HepG2 (cell line): ENCODE data around the gene MTPN. TPM values are rescaled to one million over a fixed set of nuclear protein-coding genes. Genes with fewer than 3 reads are reported as not detected.
A peak's percentile ranks its signal among the peaks of the same experiment; 100 is the strongest.

Source experiments
- ATAC-seq: fragments of 200-7000 bp; cut with Tn5 transposase; 3 replicates; pipeline ENCODE4 v1.9.1; 2020; ENCODE audit warnings: mild to moderate bottlenecking, moderate library complexity
- BruUV-seq: library from RNA; stranded (reverse); fragments of 400-500 nt; replicated peaks from 2 replicates; lab custom pipeline; 2021; lab: Mats Ljungman, UMichigan
- CTCF ChIA-PET: fragments of 300-600 bp; formaldehyde crosslinking; extraction: SDS; loops from one replicate; lab custom pipeline; 2021; ENCODE audit warnings: low total read pairs, inconsistent platforms, low intra/inter-chr PET ratio; lab: Yijun Ruan, JAX
- POLR2A ChIA-PET: fragments of 350-600 bp; sonication (Branson Sonifier 250); formaldehyde crosslinking; loops from one replicate; lab custom pipeline; 2020; ENCODE audit warnings: antibody characterized with exemption, inconsistent platforms; lab: Yijun Ruan, JAX
- DNase-seq: peaks from one replicate; pipeline ENCODE4 v3.0.0-alpha.2; 2015; ENCODE audit warnings: low spot score
- FAIRE-seq: peaks from 3 replicates; lab custom pipeline; 2011; peaks lifted over from hg19 to GRCh38; lab: Jason Lieb, UNC
- H2AFZ ChIP-seq: one replicate; pipeline ENCODE4 v1.6.1; 2011; ENCODE audit warnings: low read length, inconsistent platforms
- H3K27ac ChIP-seq: fragments of 300-600 bp; 3 replicates; pipeline ENCODE4 v1.8.0; 2011; ENCODE audit warnings: mixed run types, mild to moderate bottlenecking, mixed read lengths, low read length, inconsistent platforms; ENCODE audit not compliant: insufficient read depth; ENCODE audit errors: extremely low read length
- H3K27me3 ChIP-seq, 2 experiments: fragments of 200-600 bp in 1 of 2; 2 replicates in 1 of 2; 3 replicates in 1 of 2; pipeline versions ENCODE4 v1.6.0 to v1.8.0; 2011; ENCODE audit warnings: low read length in 2 of 2, mild to moderate bottlenecking in 2 of 2, moderate library complexity in 2 of 2, inconsistent platforms in 1 of 2; ENCODE audit not compliant: insufficient read depth in 2 of 2, control insufficient read depth in 1 of 2
- H3K36me3 ChIP-seq, 2 experiments: fragments of 200-600 bp in 1 of 2; replicated peaks in 1 of 2; 2 replicates in 1 of 2; 3 replicates in 1 of 2; pipeline versions ENCODE4 v1.5.1 to v1.8.0; 2011; ENCODE audit warnings: low read length in 2 of 2, inconsistent platforms in 1 of 2; ENCODE audit not compliant: insufficient read depth in 2 of 2, control insufficient read depth in 1 of 2
- H3K4me1 ChIP-seq: 2 replicates; pipeline ENCODE4 v1.5.1; 2012; ENCODE audit warnings: low read length, inconsistent platforms; ENCODE audit not compliant: insufficient read depth
- H3K4me2 ChIP-seq: 2 replicates; pipeline ENCODE4 v1.6.0; 2011; ENCODE audit warnings: low read depth, low read length, inconsistent platforms
- H3K4me3 ChIP-seq, 3 experiments: fragments of 200-600 bp in 1 of 3; sonication (generic), shearing (Covaris generic) in 1 of 3; replicated peaks in 1 of 3; 2 replicates each; pipeline ENCODE4 v1.5.1; 2011 to 2016; ENCODE audit warnings: low read length in 3 of 3, inconsistent platforms in 2 of 3, low read depth in 2 of 3, mild to moderate bottlenecking in 2 of 3, control low read depth in 1 of 3, mixed read lengths in 1 of 3; ENCODE audit not compliant: insufficient read depth in 1 of 3
- H3K79me2 ChIP-seq: one replicate; pipeline ENCODE4 v1.6.1; 2011; ENCODE audit warnings: low read length, inconsistent platforms; ENCODE audit not compliant: insufficient read depth
- H3K9ac ChIP-seq: 2 replicates; pipeline ENCODE4 v1.6.0; 2011; ENCODE audit warnings: mild to moderate bottlenecking, low read depth, low read length, inconsistent platforms; ENCODE audit not compliant: insufficient read depth
- H3K9me3 ChIP-seq: 2 replicates; pipeline ENCODE4 v1.5.1; 2012; ENCODE audit warnings: mild to moderate bottlenecking, low read length
- H4K20me1 ChIP-seq: 2 replicates; pipeline ENCODE4 v1.6.0; 2011; ENCODE audit warnings: inconsistent platforms, mild to moderate bottlenecking, low read length, moderate library complexity; ENCODE audit not compliant: insufficient read depth
- MAZ ChIP-seq, 2 experiments: sonication (generic) in 1 of 2; formaldehyde crosslinking in 1 of 2; IDR thresholded peaks; 2 replicates each; pipeline versions ENCODE4 v1.5.0 to v1.6.1; 2012 to 2020; ENCODE audit warnings: low read depth in 2 of 2, mild to moderate bottlenecking in 2 of 2, borderline replicate concordance in 1 of 2, improper control_type of control experiment in 1 of 2, low read length in 1 of 2, missing genetic modification reagents in 1 of 2, moderate library complexity in 1 of 2
- MBNL3 ChIP-seq: fragments of 250-450 bp; sonication (Bioruptor Pico); conservative IDR thresholded peaks from 2 replicates; pipeline ENCODE4 v1.8.0; 2022; ENCODE audit warnings: mild to moderate bottlenecking, inconsistent platforms
- MED1 ChIP-seq: sonication (generic); formaldehyde crosslinking; IDR thresholded peaks from 2 replicates; pipeline ENCODE4 v1.4.0; 2020; ENCODE audit warnings: missing genetic modification reagents
- SATB2 ChIP-seq: sonication (generic); formaldehyde crosslinking; IDR thresholded peaks from 2 replicates; pipeline ENCODE4 v1.5.0; 2020; ENCODE audit warnings: missing genetic modification reagents
- ZNF230 ChIP-seq: sonication (generic); formaldehyde crosslinking; IDR thresholded peaks from 2 replicates; pipeline ENCODE4 v1.4.0; 2020; ENCODE audit warnings: mild to moderate bottlenecking, missing genetic modification reagents
- ZNF709 ChIP-seq: sonication (generic); formaldehyde crosslinking; IDR thresholded peaks from 2 replicates; pipeline ENCODE4 v1.5.0; 2020; ENCODE audit warnings: mild to moderate bottlenecking, missing genetic modification reagents
- WGBS: methylation state at CpG from one replicate; pipeline ENCODE4 v1.1.6; 2017; ENCODE audit warnings: low lambda C conversion rate; 5-methylcytosine and 5-hydroxymethylcytosine counted together
- in situ Hi-C: cut with HindIII; loops from 2 replicates; pipeline ENCODE4 v1.10.0; 2017; ENCODE audit warnings: low pct_unique_long_range_greater_than_20kb; ENCODE audit not compliant: extremely low pct_ligation_motif_present
- intact Hi-C: fragments of 100-400 bp; cut with micrococcal nuclease; formaldehyde crosslinking; loops from one replicate; pipeline ENCODE4 v1.10.0; 2022; ENCODE audit not compliant: unreplicated experiment
- polyA plus RNA-seq, 8 experiments: library from polyadenylated mRNA; depleted of rRNA in 3 of 8; stranded (reverse) in 7 of 8; unstranded in 1 of 8; fragments of >200 nt; fragmentation: Illumina TruSeq in 4 of 8; extraction: Trizol in 4 of 8; gene quantifications; 2 replicates each; pipeline versions ENCODE4 v1.2.1 to v1.2.3, GENCODE V29; 2011 to 2016; ENCODE audit warnings: low read depth in 4 of 8, missing spikeins in 1 of 8, mixed read lengths in 1 of 8; ENCODE audit not compliant: insufficient read depth in 1 of 8
- total RNA-seq, 5 experiments: library from RNA; depleted of rRNA; stranded (reverse); fragments of >200 nt; fragmentation: Illumina TruSeq; extraction: Trizol; gene quantifications; 2 replicates each; pipeline ENCODE4 v1.2.3, GENCODE V29; 2016; ENCODE audit warnings: low read depth in 1 of 5
- TF ChIP-seq, protein P1 (sequence below): sonication (generic); formaldehyde crosslinking; IDR thresholded peaks from 2 replicates; pipeline ENCODE4 v1.5.0; 2020; ENCODE audit warnings: mild to moderate bottlenecking, missing genetic modification reagents
- TF ChIP-seq, protein P2 (sequence below): sonication (generic); formaldehyde crosslinking; IDR thresholded peaks from 2 replicates; pipeline ENCODE4 v1.8.0; 2022; ENCODE audit warnings: missing genetic modification reagents, low read depth, mild to moderate bottlenecking, borderline replicate concordance
- TF ChIP-seq, protein P3 (sequence below): sonication (generic); formaldehyde crosslinking; IDR thresholded peaks from 2 replicates; pipeline ENCODE4 v1.8.1; 2022; ENCODE audit warnings: mild to moderate bottlenecking, missing genetic modification reagents

MTPN gene
- total and polyA plus RNA-seq, 2 of the 13 experiments (the other 11 are each of a cell fraction or from before 2014, with no cell fraction given) = 31.1 to 71.7 TPM

DNA sequence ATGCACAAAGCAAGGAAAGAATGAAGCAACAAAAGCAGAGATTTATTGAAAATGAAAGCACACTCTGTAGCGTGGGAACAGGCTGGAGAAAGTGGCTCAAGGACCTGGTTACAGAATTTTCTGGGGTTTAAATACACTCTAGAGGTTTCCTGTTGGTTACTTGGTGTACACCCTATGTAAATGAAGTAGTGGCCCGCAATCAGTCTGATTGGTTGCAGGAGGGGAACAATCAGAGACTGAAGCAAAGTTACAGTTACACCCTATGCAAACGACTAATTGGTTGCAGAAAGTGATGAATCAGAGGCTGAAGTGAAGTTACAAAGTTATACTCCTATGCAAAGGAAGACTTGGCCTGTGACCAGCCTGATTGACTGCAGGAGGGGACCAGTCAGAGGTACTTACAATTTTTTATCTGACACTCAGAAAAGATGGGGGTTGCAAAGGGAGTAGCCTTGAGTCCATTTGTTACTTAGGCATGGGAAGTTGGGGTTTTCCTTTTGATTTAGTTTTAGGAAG, 3.6 kb upstream of the MTPN start (continued):
- TF ChIP-seq, protein P1, sequence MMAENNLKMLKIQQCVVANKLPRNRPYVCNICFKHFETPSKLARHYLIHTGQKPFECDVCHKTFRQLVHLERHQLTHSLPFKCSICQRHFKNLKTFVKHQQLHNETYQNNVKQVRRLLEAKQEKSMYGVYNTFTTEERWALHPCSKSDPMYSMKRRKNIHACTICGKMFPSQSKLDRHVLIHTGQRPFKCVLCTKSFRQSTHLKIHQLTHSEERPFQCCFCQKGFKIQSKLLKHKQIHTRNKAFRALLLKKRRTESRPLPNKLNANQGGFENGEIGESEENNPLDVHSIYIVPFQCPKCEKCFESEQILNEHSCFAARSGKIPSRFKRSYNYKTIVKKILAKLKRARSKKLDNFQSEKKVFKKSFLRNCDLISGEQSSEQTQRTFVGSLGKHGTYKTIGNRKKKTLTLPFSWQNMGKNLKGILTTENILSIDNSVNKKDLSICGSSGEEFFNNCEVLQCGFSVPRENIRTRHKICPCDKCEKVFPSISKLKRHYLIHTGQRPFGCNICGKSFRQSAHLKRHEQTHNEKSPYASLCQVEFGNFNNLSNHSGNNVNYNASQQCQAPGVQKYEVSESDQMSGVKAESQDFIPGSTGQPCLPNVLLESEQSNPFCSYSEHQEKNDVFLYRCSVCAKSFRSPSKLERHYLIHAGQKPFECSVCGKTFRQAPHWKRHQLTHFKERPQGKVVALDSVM = no peak
- TF ChIP-seq, all 625 proteins: peak for 0

DNA sequence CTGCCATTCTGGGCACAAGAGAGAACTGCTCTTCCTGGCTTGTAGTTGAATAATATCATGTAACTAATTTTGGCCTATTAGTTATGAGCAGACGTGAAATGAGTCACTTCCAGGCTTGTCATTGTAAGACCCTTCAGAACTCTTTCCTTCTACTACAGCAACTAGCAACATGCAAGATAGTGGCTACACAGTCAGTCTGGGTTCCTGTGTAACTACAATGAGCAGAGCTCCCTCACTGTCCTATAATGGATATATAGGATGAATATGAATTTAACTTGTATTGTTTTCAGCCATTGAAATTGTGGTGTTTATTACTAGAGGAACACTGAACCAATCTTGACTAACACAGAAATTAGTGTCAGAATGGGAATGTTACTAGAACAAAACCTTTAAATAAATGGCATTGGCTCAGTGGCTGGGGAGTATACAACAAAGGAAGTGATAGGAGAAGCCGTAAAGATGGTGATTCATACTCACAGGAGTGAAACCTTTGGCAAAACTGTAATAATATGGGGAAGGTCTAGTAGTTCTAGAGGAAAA, 2.9 kb upstream of the MTPN start:
- DNase-seq (no peak), FAIRE-seq (no peak), ATAC-seq (no peak)
- peak overlapping the region; percentile 57 for H2AFZ ChIP-seq
- POLR2A ChIA-PET = no interaction called here
- no peaks in the 10 kb centered on the region; a peak in 1 of 5 replicates for H3K36me3 ChIP-seq
- peak overlapping the region; percentile 34; the same call in 1 of the 2 replicates for H3K4me2 ChIP-seq
- no TSS peak for BruUV-seq
- no peaks in the 10 kb centered on the region for H4K20me1 ChIP-seq
- no peak overlapping the region for H3K4me3 ChIP-seq
- WGBS = 33% methylated on average over 2 of the region's 2 CpGs
- no peak overlapping the region for H3K27ac ChIP-seq
- CTCF ChIA-PET = no interaction called here
- TF ChIP-seq SATB2 (CRISPR knock-in tag) (no peak), ZNF709 (CRISPR knock-in tag) (no peak), MAZ (IDR thresholded peaks at IDR 0.05; ENCODE audit: borderline replicate concordance, low read depth, low read length) (no peak), MAZ (CRISPR knock-in tag; IDR thresholded peaks at IDR 0.05; ENCODE audit: low read depth) (no peak), MBNL3 (no peak), MED1 (CRISPR knock-in tag) (no peak), ZNF230 (CRISPR knock-in tag) (no peak)
- TF ChIP-seq, protein P2, sequence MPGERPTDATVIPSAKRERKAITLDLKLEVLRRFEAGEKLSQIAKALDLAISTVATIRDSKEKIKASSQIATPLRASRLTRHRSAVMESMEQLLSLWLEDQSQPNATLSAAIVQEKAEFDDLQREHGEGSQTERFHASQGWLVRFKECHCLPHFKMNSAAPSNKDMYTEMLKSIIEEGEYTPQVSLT (CRISPR knock-in tag) = no peak
- TF ChIP-seq, protein P3, sequence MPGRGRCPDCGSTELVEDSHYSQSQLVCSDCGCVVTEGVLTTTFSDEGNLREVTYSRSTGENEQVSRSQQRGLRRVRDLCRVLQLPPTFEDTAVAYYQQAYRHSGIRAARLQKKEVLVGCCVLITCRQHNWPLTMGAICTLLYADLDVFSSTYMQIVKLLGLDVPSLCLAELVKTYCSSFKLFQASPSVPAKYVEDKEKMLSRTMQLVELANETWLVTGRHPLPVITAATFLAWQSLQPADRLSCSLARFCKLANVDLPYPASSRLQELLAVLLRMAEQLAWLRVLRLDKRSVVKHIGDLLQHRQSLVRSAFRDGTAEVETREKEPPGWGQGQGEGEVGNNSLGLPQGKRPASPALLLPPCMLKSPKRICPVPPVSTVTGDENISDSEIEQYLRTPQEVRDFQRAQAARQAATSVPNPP (CRISPR knock-in tag) = no peak
- H3K79me2 ChIP-seq = peaks cover 21% of the 10 kb centered on the region
- in situ Hi-C loops (no loop called here), intact Hi-C loops (no loop called here)
- H3K9me3 ChIP-seq = no peaks in the 10 kb centered on the region
- H3K4me1 ChIP-seq = peaks cover 28% of the 10 kb centered on the region
- no peaks in the 10 kb centered on the region; a peak in 1 of 5 replicates for H3K27me3 ChIP-seq
- H3K9ac ChIP-seq = no peak overlapping the region
